Ovary (tissue), 9 donors: ENCODE data around the gene HYOU1. TPM values are rescaled to one million over a fixed set of nuclear protein-coding genes. Genes with fewer than 3 reads are reported as not detected.

Experiments
- DNase-seq, 5 donors: peaks; one replicate each; pipeline ENCODE4 v3.0.0-alpha.2; 2019 to 2020
- H3K27ac ChIP-seq, 2 donors: fragments of 200-600 bp; one replicate each; pipeline versions ENCODE4 v1.5.1 to v1.8.0; 2019 to 2022
- H3K27me3 ChIP-seq: fragments of 200-600 bp; one replicate; pipeline ENCODE4 v1.8.0; 2022
- H3K36me3 ChIP-seq: fragments of 200-600 bp; sonication (generic); one replicate; pipeline ENCODE4 v1.5.1; 2019
- H3K4me1 ChIP-seq: one replicate; pipeline ENCODE4 v1.8.1; 2013; ENCODE audit warnings: mild to moderate bottlenecking, moderate library complexity; ENCODE audit not compliant: insufficient read depth
- H3K4me3 ChIP-seq: fragments of 200-600 bp; sonication (generic); one replicate; pipeline ENCODE4 v1.5.1; 2017
- H3K9me3 ChIP-seq, 2 donors: fragments of 200-600 bp in 1 of 2; sonication (generic) in 1 of 2; one replicate each; pipeline versions ENCODE4 v1.5.1 to v1.8.1; 2013 to 2019; ENCODE audit warnings: mild to moderate bottlenecking in 1 of 2, moderate library complexity in 1 of 2
- EP300 ChIP-seq: sonication (generic); formaldehyde crosslinking; IDR thresholded peaks from one replicate; pipeline ENCODE4 v1.6.1; 2017; ENCODE audit warnings: antibody characterized with exemption
- POLR2A ChIP-seq: fragments of 450-650 bp; IDR thresholded peaks from one replicate; pipeline ENCODE4 v1.6.1; 2017; ENCODE audit warnings: antibody characterized with exemption, mild to moderate bottlenecking, moderate library complexity
- WGBS, 3 donors: extraction: QIAGEN DNeasy Blood & Tissue Kit in 1 of 3; methylation state at CpG; one replicate each; pipeline versions ENCODE4 v1.1.5 to v1.1.7; 2013 to 2017; 5-methylcytosine and 5-hydroxymethylcytosine counted together
- intact Hi-C, 4 donors: fragments of 100-400 bp; cut with DNase I; formaldehyde crosslinking; loops; one replicate each; pipeline versions ENCODE4 v1.11.0 to v1.15.1; 2022 to 2023
- polyA plus RNA-seq, 2 donors: library from polyadenylated mRNA; stranded (reverse); fragments of 200-250 nt in 1 of 2; fragments of 350-450 nt in 1 of 2; fragmentation: Illumina TruSeq in 1 of 2; extraction: RNeasy Lipid Tissue Mini Kit (QIAGEN cat#74804) in 1 of 2; gene quantifications; one replicate each; pipeline ENCODE4 v1.2.3, GENCODE V29; 2013 to 2014
- total RNA-seq, 7 donors: library from RNA; depleted of rRNA in 2 of 7; stranded (reverse); fragments of >200 nt in 2 of 7; fragmentation: NEBNext Ultra II Directional in 3 of 7; extraction: Animal tissue kit (Norgen Biotek cat#: 25700) in 3 of 7; gene quantifications; one replicate each; pipeline versions ENCODE4 v1.1.0 to v1.2.4, GENCODE V29; 2016 to 2023
- TF ChIP-seq, protein P1 (sequence below), 3 donors: fragments of 450-650 bp in 2 of 3; fragments of 200-600 bp in 1 of 3; IDR thresholded peaks; one replicate each; pipeline versions ENCODE4 v1.5.1 to v1.8.0; 2016 to 2022; ENCODE audit warnings: antibody characterized with exemption in 3 of 3, mild to moderate bottlenecking in 1 of 3
- donor health status: DM: no; HTN: no; CAD: no; lungs with moderate emphysema.
- donor health status: DM: no; HTN: no; CAD: no.
- donor health status: Bipolar disorder and iron deficiency.
- donor health status: DM: yes; HTN: yes; CAD: no.
- donor health status: DM: no; HTN: no; CAD: no.
- donor health status: DM: yes; HTN: yes; CAD: no.

Gene HYOU1
- total and polyA plus RNA-seq, 9 donors = 26.5 to 156 (median 69.7) TPM

- no peak overlapping the region for H3K4me3 ChIP-seq
- WGBS, 3 donors = 52 to 59% (median 54%) methylated on average over 8 of the region's 8 CpGs
- no peaks in the 10 kb centered on the region for H3K36me3 ChIP-seq
- no peak overlapping the region for H3K27ac ChIP-seq
- TF ChIP-seq, protein P1, sequence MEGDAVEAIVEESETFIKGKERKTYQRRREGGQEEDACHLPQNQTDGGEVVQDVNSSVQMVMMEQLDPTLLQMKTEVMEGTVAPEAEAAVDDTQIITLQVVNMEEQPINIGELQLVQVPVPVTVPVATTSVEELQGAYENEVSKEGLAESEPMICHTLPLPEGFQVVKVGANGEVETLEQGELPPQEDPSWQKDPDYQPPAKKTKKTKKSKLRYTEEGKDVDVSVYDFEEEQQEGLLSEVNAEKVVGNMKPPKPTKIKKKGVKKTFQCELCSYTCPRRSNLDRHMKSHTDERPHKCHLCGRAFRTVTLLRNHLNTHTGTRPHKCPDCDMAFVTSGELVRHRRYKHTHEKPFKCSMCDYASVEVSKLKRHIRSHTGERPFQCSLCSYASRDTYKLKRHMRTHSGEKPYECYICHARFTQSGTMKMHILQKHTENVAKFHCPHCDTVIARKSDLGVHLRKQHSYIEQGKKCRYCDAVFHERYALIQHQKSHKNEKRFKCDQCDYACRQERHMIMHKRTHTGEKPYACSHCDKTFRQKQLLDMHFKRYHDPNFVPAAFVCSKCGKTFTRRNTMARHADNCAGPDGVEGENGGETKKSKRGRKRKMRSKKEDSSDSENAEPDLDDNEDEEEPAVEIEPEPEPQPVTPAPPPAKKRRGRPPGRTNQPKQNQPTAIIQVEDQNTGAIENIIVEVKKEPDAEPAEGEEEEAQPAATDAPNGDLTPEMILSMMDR (IDR thresholded peaks at IDR 0.05) = no peak
- no peak for TF ChIP-seq POLR2A
- TF ChIP-seq EP300 = no peak
- H3K4me1 ChIP-seq = peaks cover 9% of the 10 kb centered on the region
- no peak for DNase-seq
- no peaks in the 10 kb centered on the region for H3K27me3 ChIP-seq
- no peaks in the 10 kb centered on the region for H3K9me3 ChIP-seq
- intact Hi-C loops = no loop called here
These were observed 41.9 kb downstream of the HYOU1 start for GRCh38 chr11:119015054-119015611.

DNA sequence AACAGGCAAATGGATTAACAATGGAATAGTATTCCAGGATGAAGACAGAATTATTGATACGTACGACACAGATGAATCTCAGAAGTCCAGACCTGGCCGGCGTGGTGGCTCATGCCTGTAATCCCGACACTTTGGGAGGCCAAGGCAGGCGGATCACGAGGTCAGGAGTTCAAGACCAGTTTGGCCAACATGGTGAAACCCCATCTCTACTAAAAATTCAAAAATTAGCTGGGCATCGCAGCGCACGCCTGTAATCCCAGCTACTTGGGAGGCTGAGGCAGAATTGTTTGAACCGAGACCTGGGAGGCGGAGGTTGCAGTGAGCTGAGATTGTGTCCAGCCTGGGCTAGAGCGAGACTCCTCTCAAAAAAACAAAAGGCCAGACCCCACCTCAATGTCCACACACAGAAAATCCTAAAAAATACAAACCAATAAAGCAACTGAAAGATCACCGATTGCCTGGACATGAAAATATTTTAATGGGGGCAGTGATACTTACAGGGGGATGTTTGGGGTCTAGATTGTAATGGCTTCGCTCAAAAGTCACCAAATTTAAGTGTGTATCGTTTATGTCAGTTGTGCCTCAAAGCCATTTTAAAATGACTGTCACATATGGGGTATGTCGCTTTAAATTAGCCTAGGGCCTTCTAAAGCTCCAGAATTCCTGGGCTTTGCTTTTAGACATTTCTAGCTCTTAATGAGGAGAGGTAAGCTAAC lies 42.6 kb downstream of the HYOU1 start:
- no peaks in the 10 kb centered on the region for H3K9me3 ChIP-seq
- no peak for DNase-seq

GRCh38 chr11:119012629-119013170 lies 44.3 kb downstream of the HYOU1 start:
- TF ChIP-seq, protein P1 (IDR thresholded peaks at IDR 0.05) = no peak
- no peak for TF ChIP-seq EP300
- TF ChIP-seq POLR2A = no peak
- Histone ChIP-seq H3K27me3 (no peaks in the 10 kb centered on the region), H3K4me3 (no peak overlapping the region), H3K4me1 (peaks cover 2% of the 10 kb centered on the region), H3K27ac (no peak overlapping the region), H3K9me3 (no peaks in the 10 kb centered on the region), H3K36me3 (no peaks in the 10 kb centered on the region)
- DNase-seq = no peak
- 76 to 83% (median 79%) methylated on average over 3 of the region's 3 CpGs for WGBS, 3 donors
- intact Hi-C loops = no loop called here

More for the DNA sequence above, 42.6 kb downstream of the HYOU1 start:
- intact Hi-C loops = no loop called here
- H3K4me1 ChIP-seq = peaks cover 4% of the 10 kb centered on the region
- 92 to 93% (median 93%) methylated on average over 17 of the region's 17 CpGs for WGBS, 3 donors
- TF ChIP-seq, protein P1 (IDR thresholded peaks at IDR 0.05) = no peak
- TF ChIP-seq POLR2A = no peak
- TF ChIP-seq EP300 = no peak
- no peak overlapping the region for H3K4me3 ChIP-seq
- H3K36me3 ChIP-seq = no peaks in the 10 kb centered on the region
- H3K27ac ChIP-seq = no peak overlapping the region
- H3K27me3 ChIP-seq = no peaks in the 10 kb centered on the region

DNA sequence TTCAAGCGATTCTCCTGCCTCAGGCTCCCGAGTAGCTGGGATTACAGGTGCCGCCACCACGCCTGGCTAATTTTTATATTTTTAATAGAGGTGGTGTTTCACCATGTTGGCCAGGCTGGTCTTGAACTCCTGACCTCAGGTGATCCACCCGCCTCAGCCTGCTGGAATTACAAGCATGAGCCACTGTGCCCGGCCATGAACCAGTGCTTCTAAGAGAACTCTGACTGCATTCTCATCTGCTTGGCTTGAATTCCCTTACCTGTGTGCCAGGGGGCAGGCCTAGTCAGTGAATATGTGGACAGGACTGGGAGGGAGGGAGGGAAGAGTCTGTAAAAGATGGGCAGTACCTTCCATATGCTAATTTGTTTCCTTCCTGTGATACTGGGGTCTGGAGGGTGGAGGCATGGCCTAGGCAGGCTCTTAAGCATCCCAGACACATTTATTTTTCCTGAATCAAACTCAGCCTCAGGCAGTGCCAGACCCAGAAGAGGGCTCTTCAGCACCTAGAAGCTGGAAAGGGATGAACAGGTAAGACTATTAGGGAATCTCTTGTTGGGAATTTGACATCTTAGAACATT lies 45.4 kb downstream of the HYOU1 start:
- no peak for TF ChIP-seq EP300
- TF ChIP-seq, protein P1 (IDR thresholded peaks at IDR 0.05) = no peak
- Histone ChIP-seq H3K36me3 (no peaks in the 10 kb centered on the region), H3K27me3 (no peaks in the 10 kb centered on the region), H3K27ac (no peak overlapping the region), H3K4me1 (peaks cover 1% of the 10 kb centered on the region), H3K9me3 (no peaks in the 10 kb centered on the region), H3K4me3 (no peak overlapping the region)
- 75 to 84% (median 79%) methylated on average over 6 of the region's 6 CpGs for WGBS, 3 donors
- intact Hi-C loops = no loop called here
- DNase-seq = no peak
